ENCODE results near the gene CAPN3.

CAPN3 gene

GRCh38 chr15:42355291-42355690 lies 4.0 kb upstream of the CAPN3 start:
- no peak for DNase-seq (ENCODE audit: extremely low read depth, low read depth)
- no peak for TF ChIP-seq CTCF (IDR thresholded peaks at IDR 0.05; ENCODE audit: low read depth, low read length)

DNA sequence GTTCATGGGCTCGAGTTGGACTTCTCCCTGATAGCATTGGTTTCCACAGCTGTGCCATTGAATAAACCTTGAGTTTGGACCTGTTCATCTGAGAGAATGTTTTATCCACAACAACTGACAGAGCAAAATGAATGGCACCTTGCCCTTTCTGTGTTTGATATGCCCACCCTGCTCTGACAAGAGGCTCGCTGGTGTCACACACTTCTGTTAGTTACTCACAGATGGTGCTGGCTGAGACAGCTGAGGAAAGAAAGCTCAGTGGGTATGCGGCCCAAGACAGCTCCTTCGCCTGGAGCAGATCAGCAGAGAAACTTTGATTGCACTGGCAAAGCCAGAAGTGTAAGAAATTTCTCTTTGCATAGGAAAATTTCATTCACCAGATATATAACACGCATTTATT lies 2.5 kb upstream of the CAPN3 start:
- TF ChIP-seq CTCF (IDR thresholded peaks at IDR 0.05; ENCODE audit: low read depth, low read length), result no peak
- no peak for DNase-seq (ENCODE audit: extremely low read depth, low read depth)

DNA sequence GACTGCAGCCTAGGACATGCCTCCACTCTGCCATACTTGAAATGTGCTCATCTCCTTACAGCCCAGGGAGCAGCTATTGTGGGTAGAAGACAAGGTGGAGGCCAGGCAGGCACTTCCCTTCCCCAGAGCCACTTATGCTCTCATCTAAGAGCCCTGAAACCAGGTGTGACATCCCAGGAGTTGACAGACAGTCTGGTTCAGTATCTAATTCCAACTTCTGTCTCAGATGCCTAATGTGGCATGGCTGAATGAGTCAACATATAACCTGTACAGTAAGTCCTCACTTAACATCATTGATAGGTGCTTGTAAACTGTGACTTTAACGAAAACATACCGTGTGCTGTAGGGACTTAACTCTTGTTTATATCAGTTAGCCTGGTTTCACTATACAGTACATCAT lies 1.2 kb upstream of the CAPN3 start:
- no peak for TF ChIP-seq CTCF (IDR thresholded peaks at IDR 0.05; ENCODE audit: low read depth, low read length)
- DNase-seq (ENCODE audit: extremely low read depth, low read depth), result no peak

DNA sequence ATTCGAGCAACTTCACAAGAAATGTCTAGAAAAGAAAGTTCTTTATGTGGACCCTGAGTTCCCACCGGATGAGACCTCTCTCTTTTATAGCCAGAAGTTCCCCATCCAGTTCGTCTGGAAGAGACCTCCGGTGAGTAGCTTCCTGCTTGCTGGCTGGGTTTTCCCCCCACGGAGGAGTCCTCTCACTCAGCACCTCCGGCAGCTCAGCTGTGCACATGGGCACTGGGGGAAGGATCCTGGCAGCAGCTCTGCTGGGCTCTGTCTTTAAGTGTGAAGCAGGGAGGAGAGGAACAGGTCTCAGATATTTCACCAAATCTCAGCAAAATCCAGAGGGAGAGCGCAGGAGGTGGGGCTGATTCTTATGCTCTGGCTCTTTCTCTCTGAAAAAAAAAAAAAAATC lies 684 bp downstream of the CAPN3 start:
- TF ChIP-seq CTCF (IDR thresholded peaks at IDR 0.05; ENCODE audit: low read depth, low read length), result no peak

DNA sequence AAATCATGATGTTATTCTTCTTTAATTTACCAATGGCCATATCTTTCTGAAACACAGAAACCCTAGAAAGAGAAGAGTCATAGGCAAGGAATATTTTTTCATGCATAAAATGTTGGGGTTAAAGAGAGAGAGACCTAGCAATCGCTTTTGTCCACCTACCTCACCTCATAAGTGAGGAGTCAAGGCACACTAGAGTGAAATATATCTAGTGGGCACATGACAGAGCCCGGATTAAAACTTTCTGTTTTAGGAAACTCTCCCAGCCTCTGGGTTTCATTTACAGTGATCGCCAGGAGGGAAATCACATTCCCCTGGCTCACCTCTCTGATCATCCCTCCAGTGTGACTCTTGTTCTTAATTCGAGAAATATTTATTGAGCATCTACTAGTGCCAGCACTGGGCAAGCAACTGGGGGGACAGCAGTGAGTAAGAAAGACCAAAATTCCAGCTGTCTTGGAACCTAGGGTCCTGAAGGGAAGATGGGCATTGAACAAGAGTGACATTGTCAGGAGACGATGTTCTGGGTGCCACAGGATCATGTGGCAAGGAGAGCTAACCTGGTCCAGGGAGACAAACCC lies 1.3 kb downstream of the CAPN3 start:
- no peak for DNase-seq (ENCODE audit: extremely low read depth, low read depth)
- no peak for TF ChIP-seq CTCF (IDR thresholded peaks at IDR 0.05; ENCODE audit: low read depth, low read length)

More for the DNA sequence above, 684 bp downstream of the CAPN3 start:
- no peak for DNase-seq (ENCODE audit: extremely low read depth, low read depth)

GRCh38 chr15:42363487-42363886 lies 4.2 kb downstream of the CAPN3 start:
- no peak for TF ChIP-seq CTCF (IDR thresholded peaks at IDR 0.05; ENCODE audit: low read depth, low read length)
- DNase-seq (ENCODE audit: extremely low read depth, low read depth), result no peak

DNA sequence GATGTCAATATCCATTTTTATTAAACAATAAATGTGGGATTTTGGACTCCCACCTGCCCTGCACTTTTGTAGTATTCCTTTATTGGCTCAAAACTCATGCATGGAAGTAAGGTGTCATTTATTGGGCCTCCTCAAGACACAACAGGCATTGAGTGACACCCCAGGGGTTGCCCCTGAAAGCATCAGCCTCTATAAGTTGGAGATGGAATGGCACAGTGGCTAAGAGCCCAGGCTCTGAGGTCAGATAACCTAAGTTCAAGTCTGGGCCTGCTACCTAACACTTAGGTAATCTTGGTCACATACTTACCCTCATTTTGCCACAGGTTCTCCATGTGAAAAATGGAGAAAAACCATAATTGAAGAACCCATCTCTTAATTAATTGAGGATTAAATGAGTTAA lies 4.6 kb downstream of the CAPN3 start:
- no peak for DNase-seq (ENCODE audit: extremely low read depth, low read depth)
- TF ChIP-seq CTCF (IDR thresholded peaks at IDR 0.05; ENCODE audit: low read depth, low read length), result no peak
